Measurements from ENCODE around the gene MS4A6E.
"Not testable (repeated sequence)": the region's sequence is repeated elsewhere in the genome, so short reads cannot be mapped to it uniquely, and the experiment has no call there.

Gene MS4A6E

GRCh38 chr11:60326955-60327354 lies at the start of gene MS4A6E:
TSS of gene MS4A6E (plus strand) at chr11:60327255. CDS start at chr11:60334896, 7,641 bp downstream.
- no peak for DNase-seq

- DNase-seq: no peak
Measured at GRCh38 chr11:60280412-60280811, 46.6 kb upstream of the MS4A6E start, which contains the start of gene MS4A4A. TSS of gene MS4A4A (plus strand) at chr11:60280666. CDS start at chr11:60280676, 10 bp downstream.

GRCh38 chr11:60281485-60281884 lies 45.6 kb upstream of the MS4A6E start:
- DNase-seq: no peak

- DNase-seq: no peak
Measured at GRCh38 chr11:60282286-60282685, 44.8 kb upstream of the MS4A6E start.

- not testable (repeated sequence) for DNase-seq
Measured at GRCh38 chr11:60285411-60286126, 41.5 kb upstream of the MS4A6E start.

- DNase-seq: no peak
Measured at GRCh38 chr11:60288531-60288930, 38.5 kb upstream of the MS4A6E start.

- DNase-seq: no peak
Measured at GRCh38 chr11:60292145-60292544, 34.9 kb upstream of the MS4A6E start.

GRCh38 chr11:60301178-60301577 lies 25.9 kb upstream of the MS4A6E start:
- no peak for DNase-seq

- not testable (repeated sequence) for DNase-seq
Measured at GRCh38 chr11:60301884-60302283, 25.2 kb upstream of the MS4A6E start.

- DNase-seq: no peak
Measured at GRCh38 chr11:60303661-60304060, 23.4 kb upstream of the MS4A6E start.

- DNase-seq: no peak
Measured at GRCh38 chr11:60305906-60306619, 21.0 kb upstream of the MS4A6E start.

GRCh38 chr11:60307507-60308195 lies 19.4 kb upstream of the MS4A6E start:
- DNase-seq: no peak

GRCh38 chr11:60310407-60310998 lies 16.6 kb upstream of the MS4A6E start:
- DNase-seq: no peak

- DNase-seq: no peak
Measured at GRCh38 chr11:60314635-60315321, 12.3 kb upstream of the MS4A6E start.

- no peak for DNase-seq
Measured at GRCh38 chr11:60315871-60316270, 11.2 kb upstream of the MS4A6E start.

GRCh38 chr11:60316317-60316716 lies 10.7 kb upstream of the MS4A6E start:
- no peak for DNase-seq

- DNase-seq: no peak
Measured at GRCh38 chr11:60318726-60319125, 8.3 kb upstream of the MS4A6E start.

GRCh38 chr11:60321051-60321450 lies 6.0 kb upstream of the MS4A6E start:
- DNase-seq: no peak

- DNase-seq: no peak
Measured at GRCh38 chr11:60328460-60328859, 1.4 kb downstream of the MS4A6E start.

- no peak for DNase-seq
Measured at GRCh38 chr11:60332846-60333245, 5.8 kb downstream of the MS4A6E start.

GRCh38 chr11:60334005-60334620 lies 7.1 kb downstream of the MS4A6E start:
- no peak for DNase-seq

GRCh38 chr11:60336767-60337391 lies 9.8 kb downstream of the MS4A6E start:
- no peak for DNase-seq

Data from NCI-H446 treated with DMSO at 0.1 percent for 48 hours (cell line).